ENCODE data around the gene RASA3. TPM values are rescaled to one million over a fixed set of nuclear protein-coding genes. Genes with fewer than 3 reads are reported as not detected.
"Not testable (repeated sequence)": the region's sequence is repeated elsewhere in the genome, so short reads cannot be mapped to it uniquely, and the experiment has no call there.

The RASA3 gene
- total RNA-seq, 1 experiment from 2014 or later = 9.1 TPM

DNA sequence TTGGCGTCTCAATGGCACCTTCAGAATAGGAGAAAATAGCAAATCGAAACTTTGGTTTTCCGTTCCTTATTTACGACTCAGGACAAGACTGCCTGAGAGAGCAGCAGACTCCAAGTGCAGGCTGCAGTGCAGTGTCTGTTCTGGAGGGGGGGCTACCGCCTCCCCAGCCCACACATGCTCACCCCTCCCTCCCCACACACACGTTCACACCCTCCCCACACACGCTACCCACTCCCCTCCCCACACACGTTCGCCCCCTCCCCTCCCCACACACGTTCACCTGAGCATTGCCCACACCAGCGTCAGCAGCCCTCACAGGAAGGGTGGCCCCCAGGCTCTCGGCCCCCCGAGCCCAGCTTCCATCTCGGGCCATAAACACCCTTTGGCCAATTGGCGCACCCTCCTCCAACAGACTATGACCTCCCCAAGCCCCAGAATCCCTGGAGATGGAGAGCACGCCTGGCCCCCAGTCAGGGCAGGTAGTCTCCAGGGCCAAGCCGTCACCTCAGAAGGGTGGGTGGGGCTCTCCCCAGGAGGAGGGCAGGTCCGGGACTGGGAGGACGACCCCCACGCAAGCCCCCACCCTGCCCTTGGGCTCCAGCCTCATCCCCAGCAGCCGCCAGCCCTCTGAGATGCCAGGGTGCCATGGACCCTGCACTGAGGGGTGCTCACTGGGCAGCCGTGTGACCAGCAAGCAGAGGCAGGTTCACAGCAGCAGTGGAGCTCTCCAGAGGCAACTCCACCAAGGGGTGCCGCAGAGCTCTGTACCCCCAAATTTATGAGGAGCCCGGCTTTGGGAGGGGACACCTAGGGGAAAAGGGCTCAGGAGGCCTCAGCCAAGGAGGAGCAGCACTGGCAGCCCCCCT is 27.5 kb downstream of the RASA3 start:
- Histone ChIP-seq H3K9me2 (replicated peaks; ENCODE audit: low read length) (no peaks in the 10 kb centered on the region), H3K27me3 (ENCODE audit: low read length) (no peaks in the 10 kb centered on the region), H3K4me1 (ENCODE audit: insufficient read depth, low read length) (no peaks in the 10 kb centered on the region), H3K4me2 (ENCODE audit: low read length) (no peak overlapping the region), H3K27ac (ENCODE audit: low read length) (no peak overlapping the region), H4K20me1 (ENCODE audit: low read length) (no peaks in the 10 kb centered on the region), H3F3A (ENCODE audit: low read length, unreplicated experiment) (peaks cover 3% of the 10 kb centered on the region), H2AFZ (ENCODE audit: low read length) (no peak overlapping the region), H3K9me3 (ENCODE audit: low read length) (no peaks in the 10 kb centered on the region), H3K36me3 (ENCODE audit: low read depth, low read length) (no peaks in the 10 kb centered on the region), H3K79me2 (ENCODE audit: low read length) (no peaks in the 10 kb centered on the region; the same call in 1 of the 2 replicates), H3K4me3 (ENCODE audit: low read length) (no peak overlapping the region), H3K9ac (ENCODE audit: low read length) (no peak overlapping the region)
- TF ChIP-seq CTCF (conservative IDR thresholded peaks at IDR 0.05; ENCODE audit: low read depth, low read length) = no peak
- TF ChIP-seq EZH2phosphoT487 (IDR thresholded peaks at IDR 0.05; ENCODE audit: borderline replicate concordance, low read length) = no peak
- no peak for TF ChIP-seq EZH2 (IDR thresholded peaks at IDR 0.05; ENCODE audit: low read length, unreplicated experiment)
- POLR2A ChIA-PET (ENCODE audit: unreplicated experiment) = no interaction called here
- ATAC-seq = no peak
- intact Hi-C loops (cut with micrococcal nuclease) = no loop called here
- CTCF ChIA-PET = no interaction called here
- no TSS peak for BruUV-seq (replicated peaks)
- DNase-seq = no peak

DNA sequence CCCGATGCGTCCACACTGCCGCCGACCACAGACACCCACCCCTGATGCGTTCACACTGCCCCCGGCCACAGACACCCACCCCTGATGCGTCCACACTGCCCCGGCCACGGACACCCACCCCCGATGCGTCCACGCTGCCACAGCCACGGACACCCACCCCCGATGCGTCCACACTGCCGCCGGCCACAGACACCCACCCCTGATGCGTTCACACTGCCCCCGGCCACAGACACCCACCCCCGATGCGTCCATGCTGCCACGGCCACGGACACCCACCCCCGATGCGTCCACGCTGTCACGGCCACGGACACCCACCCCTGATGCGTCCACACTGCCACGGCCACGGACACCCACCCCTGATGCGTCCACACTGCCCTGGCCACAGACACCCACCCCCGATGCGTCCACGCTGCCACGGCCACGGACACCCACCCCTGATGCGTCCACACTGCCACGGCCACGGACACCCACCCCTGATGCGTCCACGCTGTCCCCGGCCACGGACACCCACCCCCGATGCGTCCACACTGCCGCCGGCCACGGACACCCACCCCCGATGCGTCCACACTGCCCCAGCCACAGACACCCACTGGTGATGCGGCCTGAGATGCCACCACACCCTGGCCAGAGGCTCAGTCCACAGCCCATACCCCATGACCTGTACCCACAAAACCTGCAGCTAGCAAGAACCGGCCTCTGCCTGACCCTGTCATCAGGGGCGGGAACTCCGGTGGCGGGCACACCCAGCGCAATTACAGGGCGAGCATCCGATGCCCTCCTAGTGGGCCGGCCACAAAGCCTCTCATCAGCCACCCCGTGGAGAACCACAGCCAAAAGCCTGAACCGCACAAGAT is 28.4 kb downstream of the RASA3 start:
- POLR2A ChIA-PET (ENCODE audit: unreplicated experiment) = no interaction called here
- H3K4me1 ChIP-seq (ENCODE audit: insufficient read depth, low read length) = no peaks in the 10 kb centered on the region
- H4K20me1 ChIP-seq (ENCODE audit: low read length) = no peaks in the 10 kb centered on the region
- H3K27me3 ChIP-seq (ENCODE audit: low read length) = no peaks in the 10 kb centered on the region
- ATAC-seq = no peak
- CTCF ChIA-PET = no interaction called here
- no peak overlapping the region for H3K9ac ChIP-seq (ENCODE audit: low read length)
- intact Hi-C loops (cut with micrococcal nuclease) = no loop called here
- H3K27ac ChIP-seq (ENCODE audit: low read length) = no peak overlapping the region
- H2AFZ ChIP-seq (ENCODE audit: low read length) = no peak overlapping the region
- no peaks in the 10 kb centered on the region for H3K9me3 ChIP-seq (ENCODE audit: low read length)
- H3K4me3 ChIP-seq (ENCODE audit: low read length) = no peak overlapping the region
- BruUV-seq (replicated peaks) = no TSS peak
- H3K4me2 ChIP-seq (ENCODE audit: low read length) = no peak overlapping the region
- peaks cover 3% of the 10 kb centered on the region for H3F3A ChIP-seq (ENCODE audit: low read length, unreplicated experiment)
- TF ChIP-seq EZH2 (IDR thresholded peaks at IDR 0.05; ENCODE audit: low read length, unreplicated experiment) = no peak
- TF ChIP-seq CTCF (conservative IDR thresholded peaks at IDR 0.05; ENCODE audit: low read depth, low read length) = no peak
- no peak for TF ChIP-seq EZH2phosphoT487 (IDR thresholded peaks at IDR 0.05; ENCODE audit: borderline replicate concordance, low read length)
- H3K9me2 ChIP-seq (replicated peaks; ENCODE audit: low read length) = no peaks in the 10 kb centered on the region
- no peaks in the 10 kb centered on the region; the same call in 1 of the 2 replicates for H3K79me2 ChIP-seq (ENCODE audit: low read length)
- no peak for DNase-seq
- no peaks in the 10 kb centered on the region for H3K36me3 ChIP-seq (ENCODE audit: low read depth, low read length)

DNA sequence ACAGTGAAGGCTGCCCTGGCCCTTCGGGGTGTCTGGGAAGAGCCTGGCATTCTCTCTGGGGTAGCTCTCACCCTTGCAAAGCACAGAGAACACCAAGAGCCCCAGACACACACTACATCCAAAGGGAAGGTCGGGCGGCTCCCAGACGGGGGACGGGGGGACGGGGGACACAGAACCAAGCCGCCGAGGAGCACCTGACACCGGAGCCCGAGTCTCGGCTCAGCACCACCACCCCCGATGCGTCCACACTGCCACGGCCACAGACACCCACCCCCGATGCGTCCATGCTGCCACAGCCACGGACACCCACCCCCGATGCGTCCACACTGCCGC is 29.2 kb downstream of the RASA3 start:
- intact Hi-C loops (cut with micrococcal nuclease); H3F3A ChIP-seq (ENCODE audit: low read length, unreplicated experiment); ATAC-seq; CTCF ChIA-PET; BruUV-seq (replicated peaks); H3K4me2 ChIP-seq (ENCODE audit: low read length); H2AFZ ChIP-seq (ENCODE audit: low read length); H3K36me3 ChIP-seq (ENCODE audit: low read depth, low read length); DNase-seq; H4K20me1 ChIP-seq (ENCODE audit: low read length); POLR2A ChIA-PET (ENCODE audit: unreplicated experiment); H3K27me3 ChIP-seq (ENCODE audit: low read length); H3K4me3 ChIP-seq (ENCODE audit: low read length); H3K9me2 ChIP-seq (replicated peaks; ENCODE audit: low read length); H3K79me2 ChIP-seq (ENCODE audit: low read length); H3K27ac ChIP-seq (ENCODE audit: low read length); H3K9ac ChIP-seq (ENCODE audit: low read length); H3K4me1 ChIP-seq (ENCODE audit: insufficient read depth, low read length); H3K9me3 ChIP-seq (ENCODE audit: low read length): not testable (repeated sequence)
